Measurements from ENCODE around the gene SUZ12. TPM values are rescaled to one million over a fixed set of nuclear protein-coding genes. Genes with fewer than 3 reads are reported as not detected.
"Not testable (repeated sequence)": the region's sequence is repeated elsewhere in the genome, so short reads cannot be mapped to it uniquely, and the experiment has no call there.

SUZ12 gene
- polyA plus RNA-seq, 1 experiment, result 24.1 TPM

- Histone ChIP-seq H3K27me3 (ENCODE audit: control insufficient read depth, insufficient read depth, low read length) (no peaks in the 10 kb centered on the region), H3K9me3 (ENCODE audit: control insufficient read depth, insufficient read depth, low read length) (no peaks in the 10 kb centered on the region; the same call in 1 of the 2 replicates), H3K27ac (ENCODE audit: low read depth, low read length) (no peak overlapping the region), H3K4me3 (ENCODE audit: low read depth, low read length) (no peak overlapping the region)
- ChIA-PET POLR2A (interaction anchor here (0.6 kb wide), 1 partner anchor 469 kb away, joined by 4 read pairs; no protein-coding TSS in a partner anchor), CTCF (interaction anchor here (2.3 kb wide), 1 partner anchor 16 kb away, joined by 5 read pairs; the partner anchor contains the start of gene UTP6)
- no peak for TF ChIP-seq CTCF (IDR thresholded peaks at IDR 0.05; ENCODE audit: low read depth, low read length)
- DNase-seq (ENCODE audit: low read depth, low spot score), result no peak
Measured at GRCh38 chr17:31916491-31917064, 20.2 kb upstream of the SUZ12 start.

- Histone ChIP-seq H3K27ac (ENCODE audit: low read depth, low read length) (no peak overlapping the region), H3K27me3 (ENCODE audit: control insufficient read depth, insufficient read depth, low read length) (no peaks in the 10 kb centered on the region), H3K9me3 (ENCODE audit: control insufficient read depth, insufficient read depth, low read length) (no peaks in the 10 kb centered on the region; the same call in 1 of the 2 replicates), H3K4me3 (ENCODE audit: low read depth, low read length) (no peak overlapping the region)
- ChIA-PET CTCF (no interaction called here), POLR2A (interaction anchor here (0.6 kb wide), 1 partner anchor 470 kb away, joined by 4 read pairs; no protein-coding TSS in a partner anchor)
- no peak for DNase-seq (ENCODE audit: low read depth, low spot score)
- no peak for TF ChIP-seq CTCF (IDR thresholded peaks at IDR 0.05; ENCODE audit: low read depth, low read length)
Measured at GRCh38 chr17:31917065-31917529, 19.7 kb upstream of the SUZ12 start.

GRCh38 chr17:31917721-31918120, 19.1 kb upstream of the SUZ12 start:
- DNase-seq (ENCODE audit: low read depth, low spot score); H3K27ac ChIP-seq (ENCODE audit: low read depth, low read length); CTCF ChIA-PET; H3K27me3 ChIP-seq (ENCODE audit: control insufficient read depth, insufficient read depth, low read length); H3K4me3 ChIP-seq (ENCODE audit: low read depth, low read length); H3K9me3 ChIP-seq (ENCODE audit: control insufficient read depth, insufficient read depth, low read length); POLR2A ChIA-PET: not testable (repeated sequence)

GRCh38 chr17:31918701-31919128, 18.1 kb upstream of the SUZ12 start:
- POLR2A ChIA-PET, result no interaction called here
- CTCF ChIA-PET, result no interaction called here
- Histone ChIP-seq H3K4me3 (ENCODE audit: low read depth, low read length) (no peak overlapping the region), H3K27ac (ENCODE audit: low read depth, low read length) (no peak overlapping the region), H3K9me3 (ENCODE audit: control insufficient read depth, insufficient read depth, low read length) (no peaks in the 10 kb centered on the region; the same call in 1 of the 2 replicates), H3K27me3 (ENCODE audit: control insufficient read depth, insufficient read depth, low read length) (no peaks in the 10 kb centered on the region)
- no peak for DNase-seq (ENCODE audit: low read depth, low spot score)
- no peak for TF ChIP-seq CTCF (IDR thresholded peaks at IDR 0.05; ENCODE audit: low read depth, low read length)

GRCh38 chr17:31919802-31920525, 16.8 kb upstream of the SUZ12 start:
- POLR2A ChIA-PET, result no interaction called here
- no peak for TF ChIP-seq CTCF (IDR thresholded peaks at IDR 0.05; ENCODE audit: low read depth, low read length)
- Histone ChIP-seq H3K27ac (ENCODE audit: low read depth, low read length) (peak overlapping the region; percentile 80), H3K4me3 (ENCODE audit: low read depth, low read length) (no peak overlapping the region), H3K27me3 (ENCODE audit: control insufficient read depth, insufficient read depth, low read length) (no peaks in the 10 kb centered on the region), H3K9me3 (ENCODE audit: control insufficient read depth, insufficient read depth, low read length) (no peaks in the 10 kb centered on the region; the same call in 1 of the 2 replicates)
- peak; percentile 34 for DNase-seq (ENCODE audit: low read depth, low spot score)
- CTCF ChIA-PET, result no interaction called here

All from AG04450 (cell line).